Measurements from ENCODE around the gene FARP1.

FARP1 gene

GRCh38 chr13:98172590-98173422 is 29.9 kb downstream of the FARP1 start:
- DNase-seq (ENCODE audit: low read depth in 2 of 2, low spot score in 1 of 2): no peak

- DNase-seq (ENCODE audit: low read depth in 2 of 2, low spot score in 1 of 2): no peak
Measured at GRCh38 chr13:98173431-98174152, 30.7 kb downstream of the FARP1 start.

GRCh38 chr13:98174307-98174706 is 31.4 kb downstream of the FARP1 start:
- DNase-seq (ENCODE audit: low read depth in 2 of 2, low spot score in 1 of 2): no peak

GRCh38 chr13:98175043-98175442 is 32.1 kb downstream of the FARP1 start:
- DNase-seq (ENCODE audit: low read depth in 2 of 2, low spot score in 1 of 2): no peak

GRCh38 chr13:98175823-98176222 is 32.9 kb downstream of the FARP1 start:
- DNase-seq (ENCODE audit: low read depth in 2 of 2, low spot score in 1 of 2): no peak

- DNase-seq (ENCODE audit: low read depth in 2 of 2, low spot score in 1 of 2): no peak
Measured at GRCh38 chr13:98176777-98177608, 34.1 kb downstream of the FARP1 start, which contains the start of gene RNF113B. Gene RNF113B, minus strand, starts transcription at chr13:98177269. Its CDS starts 33 bp downstream, at chr13:98177236.

GRCh38 chr13:98180092-98180491 is 37.2 kb downstream of the FARP1 start:
- no peak for DNase-seq (ENCODE audit: low read depth in 2 of 2, low spot score in 1 of 2)

- DNase-seq (ENCODE audit: low read depth in 2 of 2, low spot score in 1 of 2): no peak
Measured at GRCh38 chr13:98181111-98181815, 38.4 kb downstream of the FARP1 start.

- no peak for DNase-seq (ENCODE audit: low read depth in 2 of 2, low spot score in 1 of 2)
Measured at GRCh38 chr13:98182153-98182552, 39.3 kb downstream of the FARP1 start.

GRCh38 chr13:98182589-98182988 is 39.7 kb downstream of the FARP1 start:
- DNase-seq (ENCODE audit: low read depth in 2 of 2, low spot score in 1 of 2): no peak

- DNase-seq (ENCODE audit: low read depth in 2 of 2, low spot score in 1 of 2): no peak
Measured at GRCh38 chr13:98184792-98185191, 41.9 kb downstream of the FARP1 start.

GRCh38 chr13:98187155-98187964 is 44.5 kb downstream of the FARP1 start:
- no peak for DNase-seq (ENCODE audit: low read depth in 2 of 2, low spot score in 1 of 2)

- no peak for DNase-seq (ENCODE audit: low read depth in 2 of 2, low spot score in 1 of 2)
Measured at GRCh38 chr13:98187965-98188261, 45.0 kb downstream of the FARP1 start.

GRCh38 chr13:98188544-98189166 is 45.8 kb downstream of the FARP1 start:
- no peak for DNase-seq (ENCODE audit: low read depth in 2 of 2, low spot score in 1 of 2)

GRCh38 chr13:98189841-98190505 is 47.1 kb downstream of the FARP1 start:
- no peak for DNase-seq (ENCODE audit: low read depth in 2 of 2, low spot score in 1 of 2)

- DNase-seq (ENCODE audit: low read depth in 2 of 2, low spot score in 1 of 2): no peak
Measured at GRCh38 chr13:98190889-98191444, 48.1 kb downstream of the FARP1 start.

GRCh38 chr13:98192008-98192407 is 49.1 kb downstream of the FARP1 start:
- DNase-seq (ENCODE audit: low read depth in 2 of 2, low spot score in 1 of 2): no peak

GRCh38 chr13:98195054-98195791 is 52.3 kb downstream of the FARP1 start:
- no peak for DNase-seq (ENCODE audit: low read depth in 2 of 2, low spot score in 1 of 2)

All from stimulated activated CD8-positive, alpha-beta memory T cell treated with anti-CD3 and anti-CD28 coated beads, Interleukin-4, amount 100 ng/mL, for 4 hours (primary cell).